Nephron (organoid): ENCODE measurements around the gene CYP2B6.
"Not testable (repeated sequence)": the region's sequence is repeated elsewhere in the genome, so short reads cannot be mapped to it uniquely, and the experiment has no call there.

Experiments
- H3K27ac Mint-ChIP-seq, 3 experiments: 2 replicates each; pipeline ENCODE4 v1.8.0; 2020; ENCODE audit warnings: mixed read lengths in 3 of 3, mild to moderate bottlenecking in 2 of 3, moderate library complexity in 1 of 3
- H3K27me3 Mint-ChIP-seq: 2 replicates; pipeline ENCODE4 v1.8.0; 2021; ENCODE audit warnings: low read depth, mild to moderate bottlenecking, moderate library complexity, mixed read lengths
- H3K36me3 Mint-ChIP-seq: 2 replicates; pipeline ENCODE4 v1.8.0; 2020; ENCODE audit warnings: low read depth, mixed read lengths
- H3K4me1 Mint-ChIP-seq: 2 replicates; pipeline ENCODE4 v1.8.0; 2020; ENCODE audit warnings: mixed read lengths
- H3K4me3 Mint-ChIP-seq, 3 experiments: 2 replicates each; pipeline ENCODE4 v1.8.0; 2020; ENCODE audit warnings: mild to moderate bottlenecking in 3 of 3, mixed read lengths in 3 of 3, moderate library complexity in 2 of 3
- H3K9me3 Mint-ChIP-seq: 2 replicates; pipeline ENCODE4 v1.8.0; 2020; ENCODE audit warnings: mixed read lengths
- CTCF ChIP-seq, 3 experiments: fragments of 200-600 bp; sonication (generic); IDR thresholded peaks; one replicate each; pipeline ENCODE4 v1.5.0; 2021; ENCODE audit warnings: antibody characterized with exemption in 3 of 3; ENCODE audit not compliant: unreplicated experiment in 3 of 3

Gene CYP2B6

GRCh38 chr19:40976724-40977123 lies 14.4 kb upstream of the CYP2B6 start:
- no peak overlapping the region for H3K4me3 Mint-ChIP-seq
- TF ChIP-seq CTCF (IDR thresholded peaks at IDR 0.05; ENCODE audit: unreplicated experiment in 3 of 3): no peak
- H3K27me3 Mint-ChIP-seq: peaks cover 4% of the 10 kb centered on the region
- no peaks in the 10 kb centered on the region for H3K4me1 Mint-ChIP-seq
- peaks cover 6% of the 10 kb centered on the region for H3K9me3 Mint-ChIP-seq
- H3K36me3 Mint-ChIP-seq: no peaks in the 10 kb centered on the region
- H3K27ac Mint-ChIP-seq: no peak overlapping the region

- not testable (repeated sequence) for H3K36me3 Mint-ChIP-seq, H3K9me3 Mint-ChIP-seq, H3K4me1 Mint-ChIP-seq, H3K27ac Mint-ChIP-seq, H3K4me3 Mint-ChIP-seq
- peaks cover 17% of the 10 kb centered on the region for H3K27me3 Mint-ChIP-seq
These were observed 11.3 kb upstream of the CYP2B6 start for GRCh38 chr19:40979759-40980158.

GRCh38 chr19:40980743-40981442 lies 10.2 kb upstream of the CYP2B6 start:
- not testable (repeated sequence) for H3K36me3 Mint-ChIP-seq, H3K27ac Mint-ChIP-seq, H3K4me3 Mint-ChIP-seq, H3K4me1 Mint-ChIP-seq, H3K9me3 Mint-ChIP-seq
- H3K27me3 Mint-ChIP-seq: peaks cover 17% of the 10 kb centered on the region

- no peaks in the 10 kb centered on the region for H3K36me3 Mint-ChIP-seq
- H3K4me1 Mint-ChIP-seq: no peaks in the 10 kb centered on the region
- H3K27me3 Mint-ChIP-seq: peaks cover 21% of the 10 kb centered on the region
- H3K4me3 Mint-ChIP-seq: no peak overlapping the region
- no peak overlapping the region for H3K27ac Mint-ChIP-seq
- TF ChIP-seq CTCF (IDR thresholded peaks at IDR 0.05; ENCODE audit: unreplicated experiment in 3 of 3): no peak
- H3K9me3 Mint-ChIP-seq: peaks cover 5% of the 10 kb centered on the region
These were observed 9.5 kb upstream of the CYP2B6 start for GRCh38 chr19:40981591-40981990.

GRCh38 chr19:40982594-40983101 lies 8.4 kb upstream of the CYP2B6 start:
- no peak overlapping the region for H3K27ac Mint-ChIP-seq

GRCh38 chr19:40989453-40989852 lies 1.6 kb upstream of the CYP2B6 start:
- Mint-ChIP-seq H3K4me3 (no peak overlapping the region), H3K4me1 (no peaks in the 10 kb centered on the region), H3K27me3 (peaks cover 11% of the 10 kb centered on the region), H3K9me3 (peaks cover 10% of the 10 kb centered on the region), H3K27ac (no peak overlapping the region), H3K36me3 (no peaks in the 10 kb centered on the region)
- TF ChIP-seq CTCF (IDR thresholded peaks at IDR 0.05; ENCODE audit: unreplicated experiment in 3 of 3): no peak

More at GRCh38 chr19:40982594-40983101, 8.4 kb upstream of the CYP2B6 start:
- H3K27me3 Mint-ChIP-seq: peaks cover 21% of the 10 kb centered on the region
- no peaks in the 10 kb centered on the region for H3K4me1 Mint-ChIP-seq
- H3K36me3 Mint-ChIP-seq: no peaks in the 10 kb centered on the region
- no peak overlapping the region for H3K4me3 Mint-ChIP-seq
- no peak for TF ChIP-seq CTCF (IDR thresholded peaks at IDR 0.05; ENCODE audit: unreplicated experiment in 3 of 3)
- peaks cover 5% of the 10 kb centered on the region for H3K9me3 Mint-ChIP-seq

- H3K27me3 Mint-ChIP-seq: peaks cover 6% of the 10 kb centered on the region
- H3K27ac Mint-ChIP-seq: no peak overlapping the region
- no peak for TF ChIP-seq CTCF (IDR thresholded peaks at IDR 0.05; ENCODE audit: unreplicated experiment in 3 of 3)
- no peak overlapping the region for H3K4me3 Mint-ChIP-seq
- peaks cover 9% of the 10 kb centered on the region for H3K9me3 Mint-ChIP-seq
- no peaks in the 10 kb centered on the region for H3K4me1 Mint-ChIP-seq
- no peaks in the 10 kb centered on the region for H3K36me3 Mint-ChIP-seq
These were observed 4.3 kb downstream of the CYP2B6 start for GRCh38 chr19:40995355-40995754.

GRCh38 chr19:40999018-40999417 lies 7.9 kb downstream of the CYP2B6 start:
- H3K4me3 Mint-ChIP-seq, H3K27me3 Mint-ChIP-seq, H3K36me3 Mint-ChIP-seq, H3K4me1 Mint-ChIP-seq, H3K27ac Mint-ChIP-seq, H3K9me3 Mint-ChIP-seq: not testable (repeated sequence)
